ENCODE results near the gene FANCE. TPM values are rescaled to one million over a fixed set of nuclear protein-coding genes. Genes with fewer than 3 reads are reported as not detected.

FANCE gene
- total and polyA plus RNA-seq, 2 donors (not counting 1 experiment from before 2014, with no cell fraction given): 9.2 to 12.8 TPM

- TF ChIP-seq EZH2 (IDR thresholded peaks at IDR 0.05; ENCODE audit: borderline replicate concordance, insufficient read depth, low read depth, low read length, poor library complexity, severe bottlenecking) (no peak), CTCF (IDR thresholded peaks at IDR 0.05) (no peak)
- Histone ChIP-seq H3K4me2 (replicated peaks; ENCODE audit: low read depth, low read length, poor library complexity, severe bottlenecking) (no peak overlapping the region), H2AFZ (ENCODE audit: insufficient read depth, low read depth, low read length, poor library complexity, severe bottlenecking) (no peak overlapping the region)
Measured at GRCh38 chr6:35486005-35486925, 34.1 kb downstream of the FANCE start.

More at GRCh38 chr6:35486005-35486925, 34.1 kb downstream of the FANCE start:
- Histone ChIP-seq H3K9ac (ENCODE audit: low read length) (no peak overlapping the region), H3K36me3 (replicated peaks in 1 of 2; ENCODE audit: control extremely low read depth in 1 of 2, control insufficient read depth in 1 of 2, extremely low read depth in 1 of 2, insufficient read depth in 2 of 2, low read length in 1 of 2) (no peaks in the 10 kb centered on the region), H3K9me3 (ENCODE audit: control extremely low read depth in 1 of 3, control insufficient read depth in 2 of 3, insufficient read depth in 1 of 3, low read length in 2 of 3) (no peaks in the 10 kb centered on the region), H3K79me2 (ENCODE audit: control insufficient read depth, insufficient read depth, low read length) (no peaks in the 10 kb centered on the region), H3K4me1 (ENCODE audit: control insufficient read depth in 2 of 2, insufficient read depth in 2 of 2, low read length in 2 of 2) (no peaks in the 10 kb centered on the region), H4K20me1 (ENCODE audit: control insufficient read depth, insufficient read depth, low read length, poor library complexity, severe bottlenecking) (no peaks in the 10 kb centered on the region), H3K4me3 (ENCODE audit: control extremely low read depth in 1 of 5, extremely low read depth in 1 of 5, insufficient read depth in 1 of 5, low read depth in 2 of 5, low read length in 4 of 5) (no peak overlapping the region), H3K27me3 (replicated peaks in 1 of 4; ENCODE audit: control extremely low read depth in 1 of 4, control insufficient read depth in 3 of 4, insufficient read depth in 4 of 4, low read length in 3 of 4) (no peaks in the 10 kb centered on the region), H3K27ac (ENCODE audit: low read length in 2 of 2) (no peak overlapping the region)
- ATAC-seq (ENCODE audit: low read depth) (no peak), DNase-seq (no peak)
- ChIA-PET CTCF (no interaction called here), POLR2A (interaction anchor here (0.5 kb wide), 1 partner anchor 15 kb away, joined by 3 read pairs; no protein-coding TSS in a partner anchor)
- intact Hi-C loops (cut with micrococcal nuclease): no loop called here
- Mint-ChIP-seq H3K4me3 (no peak overlapping the region), H3K9me3 (ENCODE audit: insufficient read depth) (no peaks in the 10 kb centered on the region), H3K4me1 (no peaks in the 10 kb centered on the region), H3K27ac (no peak overlapping the region), H3K27me3 (peaks cover 10% of the 10 kb centered on the region)
- WGBS (ENCODE audit: insufficient coverage): 95% methylated on average over 57 of the region's 61 CpGs

Data from B cell (primary cell).